Loucy (cell line): Measurements from ENCODE around the gene RELCH.

Experiments used
- H2AFZ ChIP-seq: fragments of 200-600 bp; sonication (generic); 2 replicates; pipeline ENCODE4 v1.6.0; 2016; ENCODE audit warnings: antibody characterized with exemption, mild to moderate bottlenecking, low read length, moderate library complexity
- H3F3A ChIP-seq: fragments of 200-600 bp; 2 replicates; pipeline ENCODE4 v1.6.0; 2016; ENCODE audit warnings: antibody characterized with exemption, low read depth, mild to moderate bottlenecking
- H3K27me3 ChIP-seq: fragments of 200-600 bp; sonication (generic); 2 replicates; pipeline ENCODE4 v1.6.1; 2014; ENCODE audit warnings: low read length, mild to moderate bottlenecking; ENCODE audit not compliant: insufficient read depth, poor library complexity, severe bottlenecking
- H3K36me3 ChIP-seq: fragments of 200-600 bp; sonication (generic); 2 replicates; pipeline ENCODE4 v1.6.1; 2016; ENCODE audit warnings: low read length; ENCODE audit not compliant: insufficient read depth
- H3K4me1 ChIP-seq: fragments of 200-600 bp; sonication (generic); 2 replicates; pipeline ENCODE4 v1.5.1; 2014; ENCODE audit warnings: low read length, mild to moderate bottlenecking; ENCODE audit not compliant: insufficient read depth, poor library complexity, severe bottlenecking
- H3K4me2 ChIP-seq: fragments of 200-600 bp; sonication (generic); 2 replicates; pipeline ENCODE4 v1.6.0; 2014; ENCODE audit warnings: antibody characterized with exemption, low read length, low read depth, mild to moderate bottlenecking; ENCODE audit not compliant: poor library complexity, severe bottlenecking
- H3K4me3 ChIP-seq: fragments of 200-600 bp; sonication (generic); 2 replicates; pipeline ENCODE4 v1.5.1; 2014; ENCODE audit warnings: low read length, mild to moderate bottlenecking, mixed read lengths; ENCODE audit not compliant: poor library complexity, severe bottlenecking
- H3K79me2 ChIP-seq: fragments of 200-600 bp; sonication (generic); 2 replicates; pipeline ENCODE4 v1.6.1; 2014; ENCODE audit warnings: low read length; ENCODE audit not compliant: insufficient read depth
- H3K9ac ChIP-seq: fragments of 200-600 bp; sonication (generic); 2 replicates; pipeline ENCODE4 v1.6.0; 2014; ENCODE audit warnings: mild to moderate bottlenecking, low read depth, low read length, moderate library complexity; ENCODE audit not compliant: poor library complexity, severe bottlenecking
- H3K9me2 ChIP-seq: fragments of 200-600 bp; sonication (generic); replicated peaks from 2 replicates; pipeline ENCODE4 v1.6.1; 2016; ENCODE audit warnings: low read depth, low read length, mixed read lengths
- H3K9me3 ChIP-seq: fragments of 200-600 bp; sonication (generic); 2 replicates; pipeline ENCODE4 v1.6.1; 2014; ENCODE audit warnings: mild to moderate bottlenecking, antibody characterized with exemption, low read length, low read depth; ENCODE audit not compliant: insufficient read depth
- H4K20me1 ChIP-seq: fragments of 200-600 bp; sonication (generic); 2 replicates; pipeline ENCODE4 v1.6.0; 2014; ENCODE audit warnings: antibody characterized with exemption, low read length, mild to moderate bottlenecking; ENCODE audit not compliant: insufficient read depth, poor library complexity, severe bottlenecking
- CTCF ChIP-seq: fragments of 200-600 bp; sonication (generic); conservative IDR thresholded peaks from 2 replicates; pipeline ENCODE4 v1.5.1; 2014; ENCODE audit warnings: mild to moderate bottlenecking, antibody characterized with exemption, low read length
- EZH2phosphoT487 ChIP-seq: fragments of 200-600 bp; IDR thresholded peaks from 2 replicates; pipeline ENCODE4 v1.6.1; 2018; ENCODE audit warnings: antibody characterized with exemption, mild to moderate bottlenecking, moderate library complexity, borderline replicate concordance

The RELCH gene

DNA sequence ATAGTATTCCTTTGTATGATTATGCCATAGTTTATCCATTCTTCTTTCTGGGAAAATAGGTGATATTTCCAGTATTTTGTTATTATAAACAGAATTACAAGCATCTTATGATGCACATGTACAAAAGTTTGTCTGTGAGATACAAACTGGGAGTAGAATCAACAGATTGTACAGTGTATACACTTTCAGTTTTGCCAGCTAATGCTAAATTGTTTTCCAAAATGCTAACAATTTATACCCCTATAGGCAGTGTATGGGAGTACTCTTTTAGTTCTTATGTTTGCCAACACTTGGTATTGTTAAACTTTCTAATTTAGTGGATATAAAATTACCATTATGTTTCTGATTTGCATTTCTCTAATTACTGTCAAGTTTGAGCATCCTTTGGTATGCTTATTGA lies 107.0 kb downstream of the RELCH start:
- H3K4me2 ChIP-seq, result no peak overlapping the region
- no peaks in the 10 kb centered on the region for H3K9me2 ChIP-seq
- H3K36me3 ChIP-seq, result peaks cover 44% of the 10 kb centered on the region
- no peaks in the 10 kb centered on the region for H3K27me3 ChIP-seq
- H3K9me3 ChIP-seq, result no peaks in the 10 kb centered on the region
- no peak overlapping the region for H2AFZ ChIP-seq
- H4K20me1 ChIP-seq, result no peaks in the 10 kb centered on the region
- TF ChIP-seq EZH2phosphoT487 (no peak), CTCF (no peak)
- no peaks in the 10 kb centered on the region for H3F3A ChIP-seq
- H3K79me2 ChIP-seq, result no peaks in the 10 kb centered on the region
- no peak overlapping the region for H3K9ac ChIP-seq
- H3K4me3 ChIP-seq, result no peak overlapping the region
- no peaks in the 10 kb centered on the region for H3K4me1 ChIP-seq

- Histone ChIP-seq H3K36me3 (peaks cover 60% of the 10 kb centered on the region), H3K9ac (no peak overlapping the region), H3K9me3 (no peaks in the 10 kb centered on the region), H3K9me2 (no peaks in the 10 kb centered on the region), H3K4me2 (no peak overlapping the region), H3F3A (no peaks in the 10 kb centered on the region), H3K79me2 (no peaks in the 10 kb centered on the region), H2AFZ (no peak overlapping the region), H3K4me3 (no peak overlapping the region), H3K27me3 (no peaks in the 10 kb centered on the region), H4K20me1 (no peaks in the 10 kb centered on the region), H3K4me1 (no peaks in the 10 kb centered on the region)
- TF ChIP-seq EZH2phosphoT487, result no peak
- no peak for TF ChIP-seq CTCF
These were observed 113.4 kb downstream of the RELCH start for GRCh38 chr18:62300359-62300963.

- Histone ChIP-seq H2AFZ (no peak overlapping the region), H4K20me1 (no peaks in the 10 kb centered on the region), H3K9me3 (no peaks in the 10 kb centered on the region), H3K79me2 (no peaks in the 10 kb centered on the region), H3K4me2 (no peak overlapping the region), H3K27me3 (no peaks in the 10 kb centered on the region), H3F3A (no peaks in the 10 kb centered on the region), H3K36me3 (peaks cover 60% of the 10 kb centered on the region), H3K4me3 (no peak overlapping the region), H3K9ac (no peak overlapping the region), H3K4me1 (no peaks in the 10 kb centered on the region), H3K9me2 (no peaks in the 10 kb centered on the region)
- TF ChIP-seq EZH2phosphoT487 (no peak), CTCF (no peak)
These were observed 114.3 kb downstream of the RELCH start for GRCh38 chr18:62301322-62301721.
